GM13976 (cell line): Measurements from ENCODE around the gene CLCNKB.
"Not testable (repeated sequence)": the region's sequence is repeated elsewhere in the genome, so short reads cannot be mapped to it uniquely, and the experiment has no call there.

ENCODE experiments used
- DNase-seq: peaks from one replicate; pipeline ENCODE4 v3.0.0; 2012; ENCODE audit warnings: low spot score
- CTCF ChIP-seq: IDR thresholded peaks from 2 replicates; pipeline ENCODE4 v1.5.1; 2012; ENCODE audit warnings: borderline replicate concordance, mild to moderate bottlenecking; ENCODE audit not compliant: insufficient read depth; ENCODE audit errors: extremely low read depth, missing control alignments, control extremely low read depth
- in situ Hi-C: fragments of 300-500 bp; cut with MboI; formaldehyde crosslinking; loops from one replicate; pipeline ENCODE4 v1.12.0; 2022; ENCODE audit warnings: low sequenced_read_pairs, mixed read lengths, inconsistent platforms; ENCODE audit not compliant: unreplicated experiment

CLCNKB gene

GRCh38 chr1:16046842-16047241 is 3.3 kb downstream of the CLCNKB start:
- no peak for DNase-seq
- TF ChIP-seq CTCF = no peak
- in situ Hi-C loops = no loop called here

- DNase-seq = no peak
- in situ Hi-C loops = no loop called here
- TF ChIP-seq CTCF = no peak
Observed at GRCh38 chr1:16047791-16048475, 4.4 kb downstream of the CLCNKB start.

GRCh38 chr1:16048573-16049189 is 5.1 kb downstream of the CLCNKB start:
- no peak for DNase-seq
- in situ Hi-C loops = no loop called here

GRCh38 chr1:16050328-16050727 is 6.7 kb downstream of the CLCNKB start:
- no peak for DNase-seq
- in situ Hi-C loops = no loop called here
- no peak for TF ChIP-seq CTCF

More at GRCh38 chr1:16048573-16049189, 5.1 kb downstream of the CLCNKB start:
- no peak for TF ChIP-seq CTCF

- in situ Hi-C loops = no loop called here
- no peak for DNase-seq
- TF ChIP-seq CTCF = no peak
Observed at GRCh38 chr1:16051039-16051438, 7.5 kb downstream of the CLCNKB start.

- DNase-seq, in situ Hi-C loops: not testable (repeated sequence)
Observed at GRCh38 chr1:16051949-16052348, 8.4 kb downstream of the CLCNKB start.

- in situ Hi-C loops = no loop called here
- no peak for DNase-seq
- TF ChIP-seq CTCF = no peak
Observed at GRCh38 chr1:16053781-16054502, 10.4 kb downstream of the CLCNKB start.
